Adrenal gland (tissue), 5 donors: Measurements from ENCODE around the gene ACLY.

Experiments
- CTCF ChIP-seq, 6 experiments: fragments of 450-650 bp in 4 of 6; fragments of 200-600 bp in 2 of 6; sonication (generic) in 1 of 6; IDR thresholded peaks; 1 replicate in 5 of 6; 2 replicates in 1 of 6; pipeline versions ENCODE4 v1.5.1 to v1.8.0; 2016 to 2021; ENCODE audit warnings: antibody characterized with exemption in 6 of 6, mild to moderate bottlenecking in 2 of 6, moderate library complexity in 1 of 6
- POLR2A ChIP-seq, 2 donors: fragments of 450-650 bp; IDR thresholded peaks; one replicate each; pipeline ENCODE4 v1.6.1; 2017; ENCODE audit warnings: antibody characterized with exemption in 2 of 2, mild to moderate bottlenecking in 2 of 2, moderate library complexity in 1 of 2
- donor health status: DM: no; HTN: no; CAD: no.

- no peak for TF ChIP-seq CTCF (IDR thresholded peaks at IDR 0.05)
- no peak for TF ChIP-seq POLR2A (IDR thresholded peaks at IDR 0.05)
Measured at GRCh38 chr17:41913798-41914197, 5.0 kb downstream of the ACLY start.
